H9 (cell line): ENCODE data around the gene PTPRN2. TPM values are rescaled to one million over a fixed set of nuclear protein-coding genes. Genes with fewer than 3 reads are reported as not detected.

Source experiments
- DNase-seq: peaks from one replicate; pipeline ENCODE4 v3.0.0-alpha.2; 2017
- H2AFZ ChIP-seq: one replicate; pipeline ENCODE4 v1.6.1; 2013; ENCODE audit warnings: mild to moderate bottlenecking, low read length, control low read depth, moderate library complexity
- H2AK5ac ChIP-seq: 2 replicates; pipeline ENCODE4 v1.6.1; 2013; ENCODE audit warnings: low read length, control low read depth, mixed read lengths; ENCODE audit not compliant: insufficient read length
- H2BK120ac ChIP-seq: one replicate; pipeline ENCODE4 v1.6.1; 2013; ENCODE audit warnings: low read depth, mild to moderate bottlenecking, low read length, control low read depth, inconsistent platforms; ENCODE audit not compliant: poor library complexity, severe bottlenecking
- H2BK12ac ChIP-seq: 2 replicates; pipeline ENCODE4 v1.6.1; 2013; ENCODE audit warnings: low read length, control low read depth, mixed read lengths, low read depth; ENCODE audit not compliant: insufficient read length
- H2BK15ac ChIP-seq: 2 replicates; pipeline ENCODE4 v1.6.1; 2013; ENCODE audit warnings: low read depth, low read length, control low read depth
- H2BK20ac ChIP-seq: one replicate; pipeline ENCODE4 v1.6.1; 2013; ENCODE audit warnings: low read depth, mild to moderate bottlenecking, low read length, control low read depth, inconsistent platforms; ENCODE audit not compliant: poor library complexity, severe bottlenecking
- H2BK5ac ChIP-seq: 2 replicates; pipeline ENCODE4 v1.6.1; 2013; ENCODE audit warnings: low read length, control low read depth, mixed read lengths; ENCODE audit not compliant: insufficient read length
- H3K14ac ChIP-seq: 2 replicates; pipeline ENCODE4 v1.6.1; 2013; ENCODE audit warnings: low read length, control low read depth; ENCODE audit not compliant: insufficient read depth
- H3K18ac ChIP-seq: 2 replicates; pipeline ENCODE4 v1.6.1; 2013; ENCODE audit warnings: low read depth, mild to moderate bottlenecking, mixed read lengths, low read length, control low read depth; ENCODE audit not compliant: insufficient read length
- H3K23ac ChIP-seq: 2 replicates; pipeline ENCODE4 v1.6.1; 2013; ENCODE audit warnings: low read length, control low read depth, mixed read lengths, low read depth; ENCODE audit not compliant: insufficient read length
- H3K23me2 ChIP-seq: 2 replicates; pipeline ENCODE4 v1.6.1; 2013; ENCODE audit warnings: low read depth, mild to moderate bottlenecking, mixed read lengths, low read length, control low read depth; ENCODE audit not compliant: insufficient read length, poor library complexity, severe bottlenecking
- H3K27ac ChIP-seq: 2 replicates; pipeline ENCODE4 v1.5.1; 2013; ENCODE audit warnings: low read length, control low read depth, mixed read lengths, low read depth; ENCODE audit not compliant: insufficient read length
- H3K27me3 ChIP-seq: 2 replicates; pipeline ENCODE4 v1.6.1; 2013; ENCODE audit warnings: low read length, control low read depth, inconsistent platforms; ENCODE audit not compliant: insufficient read depth
- H3K4ac ChIP-seq: 2 replicates; pipeline ENCODE4 v1.6.1; 2013; ENCODE audit warnings: low read depth, mild to moderate bottlenecking, control low read depth, inconsistent platforms, low read length, moderate library complexity
- H3K4me1 ChIP-seq: 2 replicates; pipeline ENCODE4 v1.6.1; 2013; ENCODE audit warnings: low read length, control low read depth, inconsistent platforms; ENCODE audit not compliant: insufficient read depth
- H3K4me2 ChIP-seq: 2 replicates; pipeline ENCODE4 v1.6.1; 2013; ENCODE audit warnings: low read length, control low read depth, mixed read lengths; ENCODE audit not compliant: insufficient read length, insufficient read depth
- H3K56ac ChIP-seq: 2 replicates; pipeline ENCODE4 v1.6.1; 2013; ENCODE audit warnings: low read depth, mild to moderate bottlenecking, mixed read lengths, low read length, control low read depth; ENCODE audit not compliant: insufficient read length
- H3K79me1 ChIP-seq: 2 replicates; pipeline ENCODE4 v1.6.1; 2013; ENCODE audit warnings: low read depth, mild to moderate bottlenecking, moderate library complexity, low read length, control low read depth, inconsistent platforms; ENCODE audit not compliant: insufficient read depth, poor library complexity, severe bottlenecking
- H3K79me2 ChIP-seq: 2 replicates; pipeline ENCODE4 v1.6.1; 2013; ENCODE audit warnings: low read length, control low read depth, inconsistent platforms; ENCODE audit not compliant: insufficient read depth
- H3K9ac ChIP-seq: 2 replicates; pipeline ENCODE4 v1.6.1; 2013; ENCODE audit warnings: low read length, control low read depth, mixed read lengths; ENCODE audit not compliant: insufficient read length; ENCODE audit errors: extremely low read depth
- H3K9me3 ChIP-seq: one replicate; pipeline ENCODE4 v1.6.1; 2013; ENCODE audit warnings: low read depth, low read length, inconsistent platforms; ENCODE audit not compliant: control insufficient read depth
- H3T11ph ChIP-seq: one replicate; pipeline ENCODE4 v1.6.1; 2013; ENCODE audit warnings: mild to moderate bottlenecking, low read length, control low read depth, inconsistent platforms
- H4K20me1 ChIP-seq: one replicate; pipeline ENCODE4 v1.6.1; 2013; ENCODE audit not compliant: control insufficient read depth, insufficient read length, insufficient read depth
- H4K5ac ChIP-seq: 2 replicates; pipeline ENCODE4 v1.6.1; 2013; ENCODE audit warnings: low read depth, mild to moderate bottlenecking, mixed read lengths, low read length, control low read depth; ENCODE audit not compliant: insufficient read length
- H4K8ac ChIP-seq: replicated peaks from 2 replicates; pipeline ENCODE4 v1.6.1; 2013; ENCODE audit warnings: low read length, control low read depth, mixed read lengths, low read depth; ENCODE audit not compliant: insufficient read length
- H4K91ac ChIP-seq: 2 replicates; pipeline ENCODE4 v1.6.1; 2013; ENCODE audit warnings: low read depth, mild to moderate bottlenecking, moderate library complexity, mixed read lengths, low read length, control low read depth; ENCODE audit not compliant: insufficient read length
- H3K27ac Mint-ChIP-seq, 3 experiments: 2 replicates in 2 of 3; 3 replicates in 1 of 3; pipeline ENCODE4 v1.8.0; 2020 to 2021; ENCODE audit warnings: mixed read lengths in 3 of 3, mild to moderate bottlenecking in 1 of 3, moderate library complexity in 1 of 3
- H3K27me3 Mint-ChIP-seq: 2 replicates; pipeline ENCODE4 v1.8.0; 2021; ENCODE audit warnings: low read depth, mild to moderate bottlenecking, moderate library complexity, mixed read lengths
- H3K36me3 Mint-ChIP-seq, 3 experiments: 2 replicates in 2 of 3; 3 replicates in 1 of 3; pipeline ENCODE4 v1.8.0; 2020 to 2021; ENCODE audit warnings: low read depth in 3 of 3, mixed read lengths in 3 of 3; ENCODE audit not compliant: insufficient read depth in 1 of 3
- H3K4me1 Mint-ChIP-seq, 2 experiments: 2 replicates each; pipeline ENCODE4 v1.8.0; 2020; ENCODE audit warnings: mixed read lengths in 2 of 2
- H3K4me3 Mint-ChIP-seq, 2 experiments: 2 replicates in 1 of 2; 3 replicates in 1 of 2; pipeline ENCODE4 v1.8.0; 2020 to 2021; ENCODE audit warnings: mild to moderate bottlenecking in 2 of 2, mixed read lengths in 2 of 2, moderate library complexity in 1 of 2
- H3K9me3 Mint-ChIP-seq, 2 experiments: 2 replicates in 1 of 2; 3 replicates in 1 of 2; pipeline ENCODE4 v1.8.0; 2020; ENCODE audit warnings: mild to moderate bottlenecking in 2 of 2, mixed read lengths in 2 of 2, moderate library complexity in 1 of 2
- WGBS: extraction: QIAGEN DNeasy Blood & Tissue Kit; methylation state at CpG from one replicate; pipeline ENCODE4 v1.1.7; 2013; ENCODE audit warnings: missing lambda C conversion rate, low lambda C conversion rate, mixed read lengths; ENCODE audit not compliant: insufficient read length; ENCODE audit errors: extremely low coverage; 5-methylcytosine and 5-hydroxymethylcytosine counted together
- total RNA-seq: library from RNA; stranded (reverse); gene quantifications from 2 replicates; pipeline ENCODE4 v1.2.1, GENCODE V29; 2021
- TF ChIP-seq, protein P1 (sequence below): fragments of 200-600 bp; sonication (generic); conservative IDR thresholded peaks from 3 replicates; pipeline ENCODE4 v1.8.0; 2021; ENCODE audit warnings: antibody characterized with exemption, mild to moderate bottlenecking

The PTPRN2 gene
- total RNA-seq, 1 experiment from 2014 or later: 5.2 TPM

DNA sequence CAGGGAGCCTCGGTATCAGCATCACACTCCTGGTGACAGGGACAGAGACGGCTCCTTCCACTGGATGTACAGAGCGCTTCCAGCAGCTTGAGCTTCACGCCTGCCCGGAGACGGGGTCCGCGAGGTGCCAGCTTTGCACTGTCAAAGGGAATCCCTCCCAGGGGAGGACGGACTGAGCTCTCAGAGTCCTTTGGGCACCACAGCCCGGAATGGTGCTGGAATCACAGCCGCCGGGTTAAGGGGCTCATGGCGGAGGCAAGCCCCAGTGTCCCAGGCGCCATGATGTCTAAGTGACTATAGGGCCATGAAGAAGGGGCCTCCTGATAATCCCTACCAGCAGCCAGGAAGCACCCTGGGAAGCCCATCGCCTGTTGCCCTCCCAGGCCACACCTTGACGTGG is 41.4 kb downstream of the PTPRN2 start:
- no peak overlapping the region for H3T11ph ChIP-seq
- WGBS: no CpG with 5 or more reads among the region's 16 CpGs
- no peaks in the 10 kb centered on the region; a peak in 1 of 5 replicates for H3K9me3 Mint-ChIP-seq

More for the DNA sequence above, 41.4 kb downstream of the PTPRN2 start:
- Histone ChIP-seq H2AFZ (no peak overlapping the region), H3K4me2 (no peak overlapping the region), H2BK5ac (no peak overlapping the region), H2BK15ac (no peak overlapping the region), H3K27ac (no peak overlapping the region), H2BK20ac (no peak overlapping the region), H3K23me2 (no peaks in the 10 kb centered on the region), H3K14ac (no peak overlapping the region; the same call in 1 of the 2 replicates), H3K79me2 (no peaks in the 10 kb centered on the region), H3K56ac (no peak overlapping the region), H4K8ac (no peak overlapping the region), H3K9me3 (no peaks in the 10 kb centered on the region), H2BK120ac (no peak overlapping the region), H3K79me1 (no peaks in the 10 kb centered on the region), H3K18ac (no peak overlapping the region), H3K4ac (no peak overlapping the region), H3K9ac (no peak overlapping the region), H2BK12ac (no peak overlapping the region), H4K91ac (no peak overlapping the region), H3K27me3 (no peaks in the 10 kb centered on the region), H4K20me1 (no peaks in the 10 kb centered on the region), H4K5ac (no peak overlapping the region), H3K23ac (no peak overlapping the region), H3K4me1 (no peaks in the 10 kb centered on the region), H2AK5ac (no peak overlapping the region)
- DNase-seq: no peak
- Mint-ChIP-seq H3K36me3 (no peaks in the 10 kb centered on the region), H3K4me1 (peaks cover 24 to 40% of the 10 kb centered on the region in 2 experiments), H3K27me3 (peaks cover 32% of the 10 kb centered on the region), H3K4me3 (no peak overlapping the region), H3K27ac (no peak overlapping the region)
- TF ChIP-seq, protein P1, sequence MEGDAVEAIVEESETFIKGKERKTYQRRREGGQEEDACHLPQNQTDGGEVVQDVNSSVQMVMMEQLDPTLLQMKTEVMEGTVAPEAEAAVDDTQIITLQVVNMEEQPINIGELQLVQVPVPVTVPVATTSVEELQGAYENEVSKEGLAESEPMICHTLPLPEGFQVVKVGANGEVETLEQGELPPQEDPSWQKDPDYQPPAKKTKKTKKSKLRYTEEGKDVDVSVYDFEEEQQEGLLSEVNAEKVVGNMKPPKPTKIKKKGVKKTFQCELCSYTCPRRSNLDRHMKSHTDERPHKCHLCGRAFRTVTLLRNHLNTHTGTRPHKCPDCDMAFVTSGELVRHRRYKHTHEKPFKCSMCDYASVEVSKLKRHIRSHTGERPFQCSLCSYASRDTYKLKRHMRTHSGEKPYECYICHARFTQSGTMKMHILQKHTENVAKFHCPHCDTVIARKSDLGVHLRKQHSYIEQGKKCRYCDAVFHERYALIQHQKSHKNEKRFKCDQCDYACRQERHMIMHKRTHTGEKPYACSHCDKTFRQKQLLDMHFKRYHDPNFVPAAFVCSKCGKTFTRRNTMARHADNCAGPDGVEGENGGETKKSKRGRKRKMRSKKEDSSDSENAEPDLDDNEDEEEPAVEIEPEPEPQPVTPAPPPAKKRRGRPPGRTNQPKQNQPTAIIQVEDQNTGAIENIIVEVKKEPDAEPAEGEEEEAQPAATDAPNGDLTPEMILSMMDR: no peak
